HepG2 (cell line): Measurements from ENCODE around the gene KCNJ6. TPM values are rescaled to one million over a fixed set of nuclear protein-coding genes. Genes with fewer than 3 reads are reported as not detected.

ENCODE experiments used
- ATAC-seq: fragments of 200-7000 bp; cut with Tn5 transposase; 3 replicates; pipeline ENCODE4 v1.9.1; 2020; ENCODE audit warnings: mild to moderate bottlenecking, moderate library complexity
- BruUV-seq: library from RNA; stranded (reverse); fragments of 400-500 nt; replicated peaks from 2 replicates; lab custom pipeline; 2021; lab: Mats Ljungman, UMichigan
- CTCF ChIA-PET: fragments of 300-600 bp; formaldehyde crosslinking; extraction: SDS; loops from one replicate; lab custom pipeline; 2021; ENCODE audit warnings: low total read pairs, inconsistent platforms, low intra/inter-chr PET ratio; lab: Yijun Ruan, JAX
- POLR2A ChIA-PET: fragments of 350-600 bp; sonication (Branson Sonifier 250); formaldehyde crosslinking; loops from one replicate; lab custom pipeline; 2020; ENCODE audit warnings: antibody characterized with exemption, inconsistent platforms; lab: Yijun Ruan, JAX
- DNase-seq: peaks from one replicate; pipeline ENCODE4 v3.0.0-alpha.2; 2015; ENCODE audit warnings: low spot score
- FAIRE-seq: peaks from 3 replicates; lab custom pipeline; 2011; peaks lifted over from hg19 to GRCh38; lab: Jason Lieb, UNC
- H2AFZ ChIP-seq: one replicate; pipeline ENCODE4 v1.6.1; 2011; ENCODE audit warnings: low read length, inconsistent platforms
- H3K27ac ChIP-seq: fragments of 300-600 bp; 3 replicates; pipeline ENCODE4 v1.8.0; 2011; ENCODE audit warnings: mixed run types, mild to moderate bottlenecking, mixed read lengths, low read length, inconsistent platforms; ENCODE audit not compliant: insufficient read depth; ENCODE audit errors: extremely low read length
- H3K27me3 ChIP-seq, 2 experiments: fragments of 200-600 bp in 1 of 2; 2 replicates in 1 of 2; 3 replicates in 1 of 2; pipeline versions ENCODE4 v1.6.0 to v1.8.0; 2011; ENCODE audit warnings: low read length in 2 of 2, mild to moderate bottlenecking in 2 of 2, moderate library complexity in 2 of 2, inconsistent platforms in 1 of 2; ENCODE audit not compliant: insufficient read depth in 2 of 2, control insufficient read depth in 1 of 2
- H3K36me3 ChIP-seq, 2 experiments: fragments of 200-600 bp in 1 of 2; replicated peaks in 1 of 2; 2 replicates in 1 of 2; 3 replicates in 1 of 2; pipeline versions ENCODE4 v1.5.1 to v1.8.0; 2011; ENCODE audit warnings: low read length in 2 of 2, inconsistent platforms in 1 of 2; ENCODE audit not compliant: insufficient read depth in 2 of 2, control insufficient read depth in 1 of 2
- H3K4me1 ChIP-seq: 2 replicates; pipeline ENCODE4 v1.5.1; 2012; ENCODE audit warnings: low read length, inconsistent platforms; ENCODE audit not compliant: insufficient read depth
- H3K4me2 ChIP-seq: 2 replicates; pipeline ENCODE4 v1.6.0; 2011; ENCODE audit warnings: low read depth, low read length, inconsistent platforms
- H3K4me3 ChIP-seq, 3 experiments: fragments of 200-600 bp in 1 of 3; sonication (generic), shearing (Covaris generic) in 1 of 3; replicated peaks in 1 of 3; 2 replicates each; pipeline ENCODE4 v1.5.1; 2011 to 2016; ENCODE audit warnings: low read length in 3 of 3, inconsistent platforms in 2 of 3, low read depth in 2 of 3, mild to moderate bottlenecking in 2 of 3, control low read depth in 1 of 3, mixed read lengths in 1 of 3; ENCODE audit not compliant: insufficient read depth in 1 of 3
- H3K79me2 ChIP-seq: one replicate; pipeline ENCODE4 v1.6.1; 2011; ENCODE audit warnings: low read length, inconsistent platforms; ENCODE audit not compliant: insufficient read depth
- H3K9ac ChIP-seq: 2 replicates; pipeline ENCODE4 v1.6.0; 2011; ENCODE audit warnings: mild to moderate bottlenecking, low read depth, low read length, inconsistent platforms; ENCODE audit not compliant: insufficient read depth
- H3K9me3 ChIP-seq: 2 replicates; pipeline ENCODE4 v1.5.1; 2012; ENCODE audit warnings: mild to moderate bottlenecking, low read length
- H4K20me1 ChIP-seq: 2 replicates; pipeline ENCODE4 v1.6.0; 2011; ENCODE audit warnings: inconsistent platforms, mild to moderate bottlenecking, low read length, moderate library complexity; ENCODE audit not compliant: insufficient read depth
- CCDC6 ChIP-seq: sonication (generic); formaldehyde crosslinking; IDR thresholded peaks from 2 replicates; pipeline ENCODE4 v1.8.1; 2022; ENCODE audit warnings: mild to moderate bottlenecking, missing genetic modification reagents, moderate library complexity
- NCOA2 ChIP-seq: sonication (generic); formaldehyde crosslinking; IDR thresholded peaks from 2 replicates; pipeline ENCODE4 v1.8.0; 2022; ENCODE audit warnings: inconsistent platforms
- XBP1 ChIP-seq: sonication (generic); formaldehyde crosslinking; IDR thresholded peaks from 2 replicates; pipeline ENCODE4 v1.5.0; 2020; ENCODE audit warnings: missing genetic modification reagents
- ZNF563 ChIP-seq: sonication (generic); formaldehyde crosslinking; IDR thresholded peaks from 2 replicates; pipeline ENCODE4 v1.8.0; 2022; ENCODE audit warnings: mild to moderate bottlenecking, moderate library complexity, missing genetic modification reagents
- ZSCAN29 ChIP-seq: sonication (generic); formaldehyde crosslinking; conservative IDR thresholded peaks from 2 replicates; pipeline ENCODE4 v1.4.0; 2020; ENCODE audit warnings: mild to moderate bottlenecking, missing genetic modification reagents
- WGBS: methylation state at CpG from one replicate; pipeline ENCODE4 v1.1.6; 2017; ENCODE audit warnings: low lambda C conversion rate; 5-methylcytosine and 5-hydroxymethylcytosine counted together
- in situ Hi-C: cut with HindIII; loops from 2 replicates; pipeline ENCODE4 v1.10.0; 2017; ENCODE audit warnings: low pct_unique_long_range_greater_than_20kb; ENCODE audit not compliant: extremely low pct_ligation_motif_present
- intact Hi-C: fragments of 100-400 bp; cut with micrococcal nuclease; formaldehyde crosslinking; loops from one replicate; pipeline ENCODE4 v1.10.0; 2022; ENCODE audit not compliant: unreplicated experiment
- polyA plus RNA-seq, 8 experiments: library from polyadenylated mRNA; depleted of rRNA in 3 of 8; stranded (reverse) in 7 of 8; unstranded in 1 of 8; fragments of >200 nt; fragmentation: Illumina TruSeq in 4 of 8; extraction: Trizol in 4 of 8; gene quantifications; 2 replicates each; pipeline versions ENCODE4 v1.2.1 to v1.2.3, GENCODE V29; 2011 to 2016; ENCODE audit warnings: low read depth in 4 of 8, missing spikeins in 1 of 8, mixed read lengths in 1 of 8; ENCODE audit not compliant: insufficient read depth in 1 of 8
- total RNA-seq, 5 experiments: library from RNA; depleted of rRNA; stranded (reverse); fragments of >200 nt; fragmentation: Illumina TruSeq; extraction: Trizol; gene quantifications; 2 replicates each; pipeline ENCODE4 v1.2.3, GENCODE V29; 2016; ENCODE audit warnings: low read depth in 1 of 5
- TF ChIP-seq, protein P1 (sequence below): sonication (generic); formaldehyde crosslinking; IDR thresholded peaks from 2 replicates; pipeline ENCODE4 v1.5.0; 2020; ENCODE audit warnings: mild to moderate bottlenecking, missing genetic modification reagents
- TF ChIP-seq, protein P2 (sequence below), 2 experiments: sonication (generic) in 1 of 2; formaldehyde crosslinking in 1 of 2; IDR thresholded peaks; 2 replicates each; pipeline versions ENCODE4 v1.4.0 to v1.6.1; 2018 to 2020; ENCODE audit warnings: missing genetic modification reagents in 2 of 2, borderline replicate concordance in 1 of 2, low read depth in 1 of 2, mild to moderate bottlenecking in 1 of 2, missing biosample characterization in 1 of 2

The KCNJ6 gene
- total and polyA plus RNA-seq, 2 of the 13 experiments (the other 11 are each of a cell fraction or from before 2014, with no cell fraction given), result not detected

DNA sequence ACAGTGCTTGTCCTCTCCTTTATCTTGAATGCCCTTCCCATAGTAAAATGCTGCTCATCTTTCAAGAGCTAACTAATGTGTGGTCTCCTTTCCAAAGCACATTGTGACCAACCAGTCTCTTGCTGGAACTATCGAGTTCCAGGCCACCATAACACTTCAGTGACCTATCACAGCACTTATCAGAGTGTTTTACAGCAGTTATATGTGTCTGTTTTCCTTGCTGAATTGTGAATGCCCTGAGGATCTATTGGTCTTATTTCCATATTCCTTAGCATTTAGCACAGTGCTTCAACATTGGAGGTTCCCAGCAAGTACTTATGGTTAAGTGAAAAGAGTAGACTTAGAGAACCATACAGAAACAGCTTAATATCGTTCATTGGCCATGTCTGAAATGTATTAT lies 285.4 kb downstream of the KCNJ6 start (continued):
- TF ChIP-seq ZSCAN29 (CRISPR knock-in tag), result no peak

DNA sequence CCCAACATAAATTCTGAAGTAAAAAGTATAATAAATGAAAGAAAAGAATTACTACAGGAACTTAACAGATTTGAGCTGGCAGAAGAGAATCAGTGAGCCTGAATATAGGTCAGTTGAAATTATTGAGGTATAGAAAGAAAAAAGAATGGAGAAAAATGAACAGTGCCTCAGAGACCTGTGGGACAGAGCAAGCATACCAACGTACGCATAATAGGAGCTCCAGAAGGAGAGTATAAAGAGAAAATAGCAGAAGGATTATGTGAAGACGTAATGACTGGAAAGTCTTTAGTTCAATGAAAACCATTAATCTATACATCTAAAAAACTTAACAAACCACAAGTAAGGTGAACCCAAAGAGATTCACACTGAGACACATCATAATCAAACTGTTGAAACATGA lies 287.9 kb downstream of the KCNJ6 start:
- no peak overlapping the region for H3K4me3 ChIP-seq
- DNase-seq, result no peak
- no peak overlapping the region for H2AFZ ChIP-seq
- 72% methylated on average over 3 of the region's 3 CpGs for WGBS
- BruUV-seq, result no TSS peak
- in situ Hi-C loops, result no loop called here
- H3K4me1 ChIP-seq, result no peaks in the 10 kb centered on the region
- FAIRE-seq, result no peak
- H3K9me3 ChIP-seq, result no peaks in the 10 kb centered on the region
- TF ChIP-seq CCDC6 (CRISPR knock-in tag) (no peak), NCOA2 (no peak), XBP1 (CRISPR knock-in tag) (no peak), ZNF563 (CRISPR knock-in tag) (no peak)
- TF ChIP-seq, protein P1, sequence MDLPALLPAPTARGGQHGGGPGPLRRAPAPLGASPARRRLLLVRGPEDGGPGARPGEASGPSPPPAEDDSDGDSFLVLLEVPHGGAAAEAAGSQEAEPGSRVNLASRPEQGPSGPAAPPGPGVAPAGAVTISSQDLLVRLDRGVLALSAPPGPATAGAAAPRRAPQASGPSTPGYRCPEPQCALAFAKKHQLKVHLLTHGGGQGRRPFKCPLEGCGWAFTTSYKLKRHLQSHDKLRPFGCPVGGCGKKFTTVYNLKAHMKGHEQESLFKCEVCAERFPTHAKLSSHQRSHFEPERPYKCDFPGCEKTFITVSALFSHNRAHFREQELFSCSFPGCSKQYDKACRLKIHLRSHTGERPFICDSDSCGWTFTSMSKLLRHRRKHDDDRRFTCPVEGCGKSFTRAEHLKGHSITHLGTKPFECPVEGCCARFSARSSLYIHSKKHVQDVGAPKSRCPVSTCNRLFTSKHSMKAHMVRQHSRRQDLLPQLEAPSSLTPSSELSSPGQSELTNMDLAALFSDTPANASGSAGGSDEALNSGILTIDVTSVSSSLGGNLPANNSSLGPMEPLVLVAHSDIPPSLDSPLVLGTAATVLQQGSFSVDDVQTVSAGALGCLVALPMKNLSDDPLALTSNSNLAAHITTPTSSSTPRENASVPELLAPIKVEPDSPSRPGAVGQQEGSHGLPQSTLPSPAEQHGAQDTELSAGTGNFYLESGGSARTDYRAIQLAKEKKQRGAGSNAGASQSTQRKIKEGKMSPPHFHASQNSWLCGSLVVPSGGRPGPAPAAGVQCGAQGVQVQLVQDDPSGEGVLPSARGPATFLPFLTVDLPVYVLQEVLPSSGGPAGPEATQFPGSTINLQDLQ (CRISPR knock-in tag), result no peak
- TF ChIP-seq, protein P2, sequence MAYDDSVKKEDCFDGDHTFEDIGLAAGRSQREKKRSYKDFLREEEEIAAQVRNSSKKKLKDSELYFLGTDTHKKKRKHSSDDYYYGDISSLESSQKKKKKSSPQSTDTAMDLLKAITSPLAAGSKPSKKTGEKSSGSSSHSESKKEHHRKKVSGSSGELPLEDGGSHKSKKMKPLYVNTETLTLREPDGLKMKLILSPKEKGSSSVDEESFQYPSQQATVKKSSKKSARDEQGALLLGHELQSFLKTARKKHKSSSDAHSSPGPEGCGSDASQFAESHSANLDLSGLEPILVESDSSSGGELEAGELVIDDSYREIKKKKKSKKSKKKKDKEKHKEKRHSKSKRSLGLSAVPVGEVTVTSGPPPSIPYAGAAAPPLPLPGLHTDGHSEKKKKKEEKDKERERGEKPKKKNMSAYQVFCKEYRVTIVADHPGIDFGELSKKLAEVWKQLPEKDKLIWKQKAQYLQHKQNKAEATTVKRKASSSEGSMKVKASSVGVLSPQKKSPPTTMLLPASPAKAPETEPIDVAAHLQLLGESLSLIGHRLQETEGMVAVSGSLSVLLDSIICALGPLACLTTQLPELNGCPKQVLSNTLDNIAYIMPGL (CRISPR knock-in tag; IDR thresholded peaks at IDR 0.05; ENCODE audit: borderline replicate concordance in 1 of 2, low read depth in 1 of 2), result no peak
- TF ChIP-seq, all 625 proteins: peak for 0
- peaks cover 0 to 12% of the 10 kb centered on the region in 2 experiments; a peak in 2 of 5 replicates for H3K27me3 ChIP-seq
- no peak for ATAC-seq
- intact Hi-C loops, result no loop called here
- ChIA-PET CTCF (no interaction called here), POLR2A (no interaction called here)
- no peaks in the 10 kb centered on the region for H3K79me2 ChIP-seq
- H3K9ac ChIP-seq, result no peak overlapping the region
- H3K36me3 ChIP-seq, result no peaks in the 10 kb centered on the region
- no peak overlapping the region for H3K27ac ChIP-seq
- no peak overlapping the region for H3K4me2 ChIP-seq
- no peaks in the 10 kb centered on the region for H4K20me1 ChIP-seq
